ENCODE measurements around the gene BSN. TPM values are rescaled to one million over a fixed set of nuclear protein-coding genes. Genes with fewer than 3 reads are reported as not detected.

BSN gene
- total RNA-seq, 2 experiments from 2014 or later, result 0.08 to 0.11 TPM

- Histone ChIP-seq H3K4me1 (ENCODE audit: insufficient read depth, low read length) (peaks cover 5% of the 10 kb centered on the region), H3K4me3 (ENCODE audit: low read length) (no peak overlapping the region), H3K27me3 (ENCODE audit: control insufficient read depth in 1 of 2, insufficient read depth in 2 of 2, low read length in 2 of 2) (no peaks in the 10 kb centered on the region), H3K9me3 (ENCODE audit: control insufficient read depth in 1 of 2, insufficient read depth in 1 of 2, low read length in 2 of 2) (no peaks in the 10 kb centered on the region), H3K27ac (ENCODE audit: low read depth in 1 of 2, low read length in 2 of 2) (no peak overlapping the region), H3K36me3 (ENCODE audit: insufficient read depth, low read length) (peaks cover 26% of the 10 kb centered on the region)
- no peak overlapping the region for H3K27ac Mint-ChIP-seq
- H3K4me3 Mint-ChIP-seq, result no peak overlapping the region
- DNase-seq, result no peak
- ATAC-seq (ENCODE audit: poor library complexity), result no peak
- intact Hi-C loops (cut with DNase I, micrococcal nuclease), result no loop called here
- ChIA-PET POLR2A (interaction anchor here (0.6 kb wide), 1 partner anchor 43 kb away, joined by 3 read pairs; no protein-coding TSS in a partner anchor), CTCF (no interaction called here)
- peaks cover 28% of the 10 kb centered on the region for H3K36me3 Mint-ChIP-seq (ENCODE audit: low read depth)
- TF ChIP-seq, protein P1, sequence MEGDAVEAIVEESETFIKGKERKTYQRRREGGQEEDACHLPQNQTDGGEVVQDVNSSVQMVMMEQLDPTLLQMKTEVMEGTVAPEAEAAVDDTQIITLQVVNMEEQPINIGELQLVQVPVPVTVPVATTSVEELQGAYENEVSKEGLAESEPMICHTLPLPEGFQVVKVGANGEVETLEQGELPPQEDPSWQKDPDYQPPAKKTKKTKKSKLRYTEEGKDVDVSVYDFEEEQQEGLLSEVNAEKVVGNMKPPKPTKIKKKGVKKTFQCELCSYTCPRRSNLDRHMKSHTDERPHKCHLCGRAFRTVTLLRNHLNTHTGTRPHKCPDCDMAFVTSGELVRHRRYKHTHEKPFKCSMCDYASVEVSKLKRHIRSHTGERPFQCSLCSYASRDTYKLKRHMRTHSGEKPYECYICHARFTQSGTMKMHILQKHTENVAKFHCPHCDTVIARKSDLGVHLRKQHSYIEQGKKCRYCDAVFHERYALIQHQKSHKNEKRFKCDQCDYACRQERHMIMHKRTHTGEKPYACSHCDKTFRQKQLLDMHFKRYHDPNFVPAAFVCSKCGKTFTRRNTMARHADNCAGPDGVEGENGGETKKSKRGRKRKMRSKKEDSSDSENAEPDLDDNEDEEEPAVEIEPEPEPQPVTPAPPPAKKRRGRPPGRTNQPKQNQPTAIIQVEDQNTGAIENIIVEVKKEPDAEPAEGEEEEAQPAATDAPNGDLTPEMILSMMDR (IDR thresholded peaks at IDR 0.05), result no peak
- no peaks in the 10 kb centered on the region for H3K9me3 Mint-ChIP-seq
- H3K27me3 Mint-ChIP-seq, result no peaks in the 10 kb centered on the region
- H3K4me1 Mint-ChIP-seq (ENCODE audit: low read depth), result peaks cover 6% of the 10 kb centered on the region
Observed at GRCh38 chr3:49707113-49707480, 152.8 kb downstream of the BSN start.

GRCh38 chr3:49709852-49710251, 155.6 kb downstream of the BSN start:
- Mint-ChIP-seq H3K36me3 (ENCODE audit: low read depth) (peaks cover 15% of the 10 kb centered on the region), H3K4me3 (no peak overlapping the region), H3K27ac (no peak overlapping the region), H3K27me3 (no peaks in the 10 kb centered on the region), H3K9me3 (no peaks in the 10 kb centered on the region), H3K4me1 (ENCODE audit: low read depth) (no peaks in the 10 kb centered on the region)
- intact Hi-C loops (cut with DNase I, micrococcal nuclease), result no loop called here
- ATAC-seq (ENCODE audit: poor library complexity) (no peak), DNase-seq (no peak)
- ChIA-PET CTCF (no interaction called here), POLR2A (no interaction called here)
- Histone ChIP-seq H3K27ac (ENCODE audit: low read depth in 1 of 2, low read length in 2 of 2) (no peak overlapping the region), H3K4me3 (ENCODE audit: low read length) (no peak overlapping the region), H3K4me1 (ENCODE audit: insufficient read depth, low read length) (peaks cover 12% of the 10 kb centered on the region), H3K9me3 (ENCODE audit: control insufficient read depth in 1 of 2, insufficient read depth in 1 of 2, low read length in 2 of 2) (no peaks in the 10 kb centered on the region), H3K36me3 (ENCODE audit: insufficient read depth, low read length) (peaks cover 14% of the 10 kb centered on the region), H3K27me3 (ENCODE audit: control insufficient read depth in 1 of 2, insufficient read depth in 2 of 2, low read length in 2 of 2) (no peaks in the 10 kb centered on the region)
- TF ChIP-seq, protein P1 (IDR thresholded peaks at IDR 0.05), result no peak

- H3K27ac ChIP-seq (ENCODE audit: low read depth in 1 of 2, low read length in 2 of 2), result no peak overlapping the region
- Mint-ChIP-seq H3K27me3 (no peaks in the 10 kb centered on the region), H3K9me3 (no peaks in the 10 kb centered on the region), H3K4me3 (no peak overlapping the region), H3K4me1 (ENCODE audit: low read depth) (no peaks in the 10 kb centered on the region), H3K27ac (peak overlapping the region; percentile 35), H3K36me3 (ENCODE audit: low read depth) (peaks cover 15% of the 10 kb centered on the region)
- CTCF ChIA-PET, result no interaction called here
- TF ChIP-seq, protein P1 (IDR thresholded peaks at IDR 0.05), result no peak
- POLR2A ChIA-PET, result no interaction called here
- DNase-seq (no peak), ATAC-seq (ENCODE audit: poor library complexity) (no peak)
- intact Hi-C loops (cut with DNase I, micrococcal nuclease), result no loop called here
- H3K27me3 ChIP-seq (ENCODE audit: control insufficient read depth in 1 of 2, insufficient read depth in 2 of 2, low read length in 2 of 2), result no peaks in the 10 kb centered on the region
- no peak overlapping the region for H3K4me3 ChIP-seq (ENCODE audit: low read length)
- H3K4me1 ChIP-seq (ENCODE audit: insufficient read depth, low read length), result peaks cover 12% of the 10 kb centered on the region
- H3K9me3 ChIP-seq (ENCODE audit: control insufficient read depth in 1 of 2, insufficient read depth in 1 of 2, low read length in 2 of 2), result no peaks in the 10 kb centered on the region
- H3K36me3 ChIP-seq (ENCODE audit: insufficient read depth, low read length), result peaks cover 16% of the 10 kb centered on the region
Observed at GRCh38 chr3:49711489-49711888, 157.2 kb downstream of the BSN start.

All from CD4-positive, alpha-beta T cell (primary cell).